ENCODE results near the gene LPCAT3.
A peak's percentile ranks its signal among the peaks of the same experiment; 100 is the strongest.

The LPCAT3 gene

DNA sequence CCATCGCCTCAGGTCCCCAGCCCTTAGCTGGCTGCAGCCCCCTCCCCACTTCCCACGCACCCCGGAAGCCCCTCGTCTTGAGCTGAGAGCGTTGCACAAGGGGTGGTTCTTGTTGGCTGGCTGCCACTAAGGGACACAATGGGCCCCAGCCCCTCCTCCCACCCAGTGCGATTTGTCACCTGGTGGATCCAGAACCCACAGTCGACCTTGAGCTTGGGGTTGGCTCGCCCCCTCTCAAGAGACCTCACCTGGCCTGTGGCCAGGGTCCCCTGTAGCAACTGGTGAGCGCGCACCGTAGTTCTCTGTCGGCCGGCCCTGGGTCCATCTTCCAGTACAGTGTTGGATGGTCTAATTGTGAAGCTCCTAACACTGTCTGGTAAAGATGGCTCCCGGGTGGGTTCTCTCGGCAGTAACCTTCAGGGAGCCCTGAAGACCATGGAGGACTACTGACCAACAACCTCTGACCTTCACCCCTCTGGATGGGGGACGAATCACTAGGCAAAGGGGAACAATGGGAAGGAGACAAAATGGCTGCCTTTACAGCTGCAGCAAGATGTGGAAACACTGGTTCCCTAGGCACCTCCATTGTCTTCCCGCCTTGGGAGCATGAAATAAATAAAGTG is 54.4 kb downstream of the LPCAT3 start:
- no peak for DNase-seq (ENCODE audit: low read depth)

DNA sequence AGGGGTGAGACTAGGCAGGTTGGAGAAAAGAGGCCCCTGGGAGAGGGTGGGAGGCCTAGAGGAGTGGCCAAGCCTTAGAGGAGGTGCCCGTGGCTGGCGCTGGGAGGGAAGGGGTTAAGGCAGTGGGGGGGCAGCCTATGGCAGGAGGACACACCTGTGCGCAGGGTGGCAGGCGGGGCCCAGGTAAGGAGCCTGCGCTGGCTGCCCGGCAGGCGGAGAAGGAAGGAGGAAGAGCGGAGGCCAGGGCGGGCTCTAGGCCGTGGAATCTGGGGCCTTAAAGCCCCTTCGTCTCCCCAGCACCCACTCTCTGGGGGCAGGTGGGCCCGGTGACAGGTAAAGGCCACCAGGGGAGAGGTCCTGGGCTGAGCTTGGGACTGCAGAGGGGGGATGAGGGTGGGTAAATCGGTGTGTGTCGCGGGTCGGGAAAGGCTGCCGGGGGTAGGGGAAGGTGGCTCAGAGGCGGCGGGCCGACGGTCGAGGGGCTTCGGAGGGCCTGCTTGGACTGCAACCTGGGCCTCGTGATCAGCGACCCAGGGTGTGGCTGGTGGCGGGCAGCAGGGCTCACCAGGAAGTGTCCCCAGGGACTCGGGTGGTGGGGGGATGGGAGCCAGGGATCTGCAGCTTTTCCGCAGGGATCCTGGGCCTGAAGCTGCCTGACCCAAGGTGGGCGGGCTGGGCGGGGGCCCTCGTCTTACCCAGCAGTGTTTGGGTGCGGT is 55.1 kb downstream of the LPCAT3 start:
- no peak for DNase-seq (ENCODE audit: low read depth)

DNA sequence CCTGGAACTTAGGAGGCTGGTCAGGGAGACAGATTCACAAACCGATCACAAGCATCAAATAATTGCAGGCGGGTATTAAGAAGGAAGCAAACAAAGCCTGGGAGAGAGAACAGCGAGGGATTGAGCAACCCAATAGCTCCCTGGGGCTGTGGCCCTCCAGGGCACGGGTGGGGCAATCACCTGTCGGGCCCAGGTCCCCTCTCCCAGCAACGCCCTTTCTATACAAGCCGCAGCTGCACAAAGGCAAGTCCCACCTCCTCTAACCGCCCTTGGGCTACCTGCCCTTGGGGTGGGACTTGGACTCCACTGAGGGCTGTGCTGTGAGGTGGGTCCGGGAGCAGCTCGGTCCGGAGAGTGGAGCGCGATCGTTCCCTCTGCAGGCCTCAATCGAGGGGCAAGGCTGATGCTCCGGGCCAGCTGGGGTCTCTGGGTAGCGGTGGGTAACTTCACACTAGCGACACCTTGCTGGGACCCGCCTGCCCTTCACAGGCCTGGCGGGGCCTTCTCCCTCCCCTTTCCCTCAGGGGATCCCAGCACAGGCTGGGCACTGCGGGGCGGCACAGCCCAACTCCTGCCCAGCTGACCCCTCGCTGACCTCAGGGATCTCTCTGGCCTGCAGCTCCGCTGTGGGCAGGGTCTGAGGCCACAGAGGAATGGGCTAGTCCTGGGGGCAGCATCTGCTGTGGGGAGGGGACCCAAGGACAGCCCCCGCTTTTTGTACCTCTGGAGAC is 55.8 kb downstream of the LPCAT3 start:
- no peak for DNase-seq (ENCODE audit: low read depth)

DNA sequence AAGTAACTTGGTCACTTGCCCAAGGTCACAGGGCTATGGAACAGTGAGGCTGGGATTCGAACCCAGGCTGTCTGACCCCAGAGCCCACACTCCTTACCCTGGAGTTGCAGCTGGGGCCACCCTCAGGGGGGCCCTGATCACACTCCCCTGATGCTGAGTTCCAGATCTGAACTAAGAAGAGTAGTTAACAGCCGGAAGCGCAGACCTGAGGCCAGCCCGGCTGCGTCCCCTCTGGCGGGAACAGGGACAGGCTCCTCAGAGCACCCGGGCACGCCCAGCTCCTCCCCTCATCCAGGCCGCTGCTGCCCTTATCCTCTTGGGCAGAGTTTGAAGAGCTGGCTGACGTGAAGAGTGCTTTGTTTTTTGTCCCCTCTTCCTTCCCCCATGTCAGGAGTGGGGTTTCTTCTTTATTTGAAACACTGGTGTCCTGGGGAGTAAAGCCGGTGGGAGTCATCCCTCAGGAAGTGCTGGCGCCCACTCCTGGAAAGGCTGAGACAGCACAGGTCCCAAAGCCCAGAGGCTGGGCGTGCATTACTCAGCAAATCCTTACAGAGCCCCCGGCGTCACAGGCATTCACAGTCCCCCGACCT is 56.5 kb downstream of the LPCAT3 start:
- DNase-seq (ENCODE audit: low read depth) = peak; percentile 76

DNA sequence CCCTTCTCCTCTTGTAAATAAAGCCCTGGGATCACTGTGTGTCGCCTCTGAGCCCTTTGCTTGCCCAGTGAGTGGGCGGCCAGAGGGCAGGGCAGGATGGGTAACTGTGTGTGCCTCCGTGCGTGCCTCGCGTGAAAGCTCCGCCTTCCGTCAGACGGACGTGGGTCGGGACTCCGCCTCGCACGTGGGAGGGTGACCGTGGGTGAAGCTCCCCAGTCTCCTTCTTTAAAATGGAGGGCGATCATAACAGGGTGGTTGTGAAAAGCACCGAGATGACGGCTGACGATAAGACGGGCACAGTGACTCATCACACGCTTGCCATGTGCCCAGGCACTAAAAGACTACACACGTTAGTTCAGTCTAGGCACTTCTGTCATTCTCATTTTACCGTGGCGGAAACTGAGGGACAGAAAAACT is 57.0 kb downstream of the LPCAT3 start:
- DNase-seq (ENCODE audit: low read depth) = peak; percentile 48

DNA sequence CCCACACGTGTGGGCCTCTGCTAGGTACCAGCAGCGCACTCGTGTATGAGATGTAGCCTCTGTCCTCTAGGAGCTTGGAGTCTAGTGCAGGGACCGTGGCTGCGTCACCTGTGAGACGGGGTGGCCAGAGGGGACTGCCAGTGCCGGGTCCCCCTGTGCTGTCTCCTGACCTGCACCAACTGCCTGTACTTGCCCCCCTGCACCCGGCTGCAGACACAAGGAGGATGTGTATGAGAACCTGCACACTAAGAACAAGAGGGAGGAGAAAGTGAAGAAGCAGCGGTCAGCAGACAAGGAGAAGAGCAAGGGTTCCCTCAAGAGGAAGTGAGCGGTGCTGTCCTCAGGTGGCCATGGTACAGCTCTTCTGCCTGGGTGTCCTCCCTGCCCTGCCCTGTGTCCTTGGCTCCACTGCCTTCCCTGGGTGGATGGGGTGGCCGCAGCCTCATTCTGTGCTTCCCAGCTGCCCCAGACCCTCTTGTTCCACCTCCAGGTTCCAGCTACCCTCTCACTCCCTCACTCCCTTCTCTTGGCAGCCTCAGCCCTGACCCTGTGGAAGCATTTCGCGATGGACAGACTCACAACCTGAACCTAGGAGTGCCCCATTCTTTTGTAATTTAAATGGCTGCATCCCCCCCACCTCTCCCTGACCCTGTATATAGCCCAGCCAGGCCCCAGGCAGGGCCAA is 57.5 kb downstream of the LPCAT3 start:
- DNase-seq (ENCODE audit: low read depth) = peak; percentile 42

DNA sequence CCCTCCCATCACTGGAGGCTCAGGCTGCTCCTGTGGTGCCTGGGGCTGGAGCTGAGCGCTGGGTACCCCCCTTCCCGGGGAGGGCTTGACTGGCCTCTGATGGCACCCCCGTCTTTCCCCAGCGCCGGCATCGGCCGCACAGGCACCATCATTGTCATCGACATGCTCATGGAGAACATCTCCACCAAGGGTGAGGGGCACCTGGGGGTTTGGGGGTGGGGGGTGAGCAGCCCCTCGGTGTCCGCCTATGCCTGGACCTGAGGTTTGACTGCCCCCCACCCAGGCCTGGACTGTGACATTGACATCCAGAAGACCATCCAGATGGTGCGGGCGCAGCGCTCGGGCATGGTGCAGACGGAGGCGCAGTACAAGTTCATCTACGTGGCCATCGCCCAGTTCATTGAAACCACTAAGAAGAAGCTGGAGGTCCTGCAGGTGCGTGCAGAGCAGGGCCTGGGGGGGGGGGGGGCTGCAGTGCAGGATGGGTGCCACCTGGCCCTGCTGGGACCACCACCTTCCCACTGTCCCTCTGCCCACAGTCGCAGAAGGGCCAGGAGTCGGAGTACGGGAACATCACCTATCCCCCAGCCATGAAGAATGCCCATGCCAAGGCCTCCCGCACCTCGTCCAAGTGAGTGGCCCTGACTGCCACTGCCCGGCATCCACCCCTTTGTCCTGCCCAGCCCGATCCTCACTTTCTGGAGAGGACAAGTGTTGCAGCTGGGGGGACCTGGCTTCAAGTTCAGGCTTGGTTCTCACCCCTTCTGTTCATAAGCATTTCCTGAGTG is 58.3 kb downstream of the LPCAT3 start:
- no peak for DNase-seq (ENCODE audit: low read depth)

DNA sequence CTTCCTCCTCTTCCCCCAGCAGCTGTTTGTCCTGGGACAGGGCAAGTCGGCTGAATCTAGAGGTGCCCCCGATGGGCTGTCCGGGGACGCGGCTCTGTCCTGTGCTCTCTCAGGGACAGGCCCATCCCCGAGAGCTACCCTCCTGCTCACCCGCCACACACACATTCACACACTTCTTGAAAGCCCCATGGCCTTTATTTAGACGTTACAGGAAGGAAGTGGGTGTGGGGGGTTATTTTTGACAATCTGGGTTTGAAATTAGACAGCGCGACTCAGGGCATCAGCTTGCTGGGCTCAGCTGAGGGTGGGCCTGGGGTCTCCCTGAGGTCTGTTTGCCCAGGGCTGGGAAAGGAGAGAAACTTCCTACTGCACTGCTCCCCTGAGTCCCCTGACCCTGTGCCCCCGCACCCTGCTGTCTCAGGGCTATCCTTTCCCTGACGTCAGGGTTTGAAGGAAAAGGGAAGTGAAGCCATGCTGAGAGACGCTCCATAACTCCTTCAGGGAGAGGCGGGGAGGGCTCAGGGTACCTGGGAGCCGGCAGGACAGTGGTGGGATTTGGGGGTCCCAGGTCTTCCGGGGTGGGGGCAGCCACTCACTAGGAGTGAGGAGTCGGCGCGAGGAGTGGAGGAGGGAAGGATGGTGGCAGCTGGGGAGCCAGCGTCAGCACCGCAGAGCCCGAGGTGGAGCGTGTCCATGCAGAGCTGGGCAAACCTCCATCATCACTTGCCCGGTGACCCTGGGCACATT is 59.0 kb downstream of the LPCAT3 start:
- DNase-seq (ENCODE audit: low read depth) = no peak

DNA sequence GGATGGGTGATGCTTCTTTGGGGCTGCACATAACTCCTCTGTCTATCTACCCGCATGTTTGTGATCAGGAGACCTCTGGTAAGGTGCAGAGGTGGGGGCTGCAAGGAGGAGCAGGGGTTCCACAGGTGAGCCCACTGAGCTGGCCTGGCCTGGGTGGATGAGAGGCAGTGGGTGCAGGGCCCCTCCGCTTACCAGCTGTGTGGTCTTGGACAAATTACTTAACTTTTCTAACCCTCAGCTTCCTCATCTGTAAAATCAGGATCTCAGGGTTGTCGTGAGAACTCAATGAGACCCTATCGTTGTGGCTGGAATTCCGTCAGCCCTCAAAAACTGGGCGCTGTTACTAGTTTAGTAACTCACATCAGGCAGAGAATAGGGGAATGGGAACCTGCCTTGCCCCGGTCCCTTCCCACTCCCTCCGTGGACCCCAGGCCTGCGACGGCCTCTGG is 59.6 kb downstream of the LPCAT3 start:
- no peak for DNase-seq (ENCODE audit: low read depth)

DNA sequence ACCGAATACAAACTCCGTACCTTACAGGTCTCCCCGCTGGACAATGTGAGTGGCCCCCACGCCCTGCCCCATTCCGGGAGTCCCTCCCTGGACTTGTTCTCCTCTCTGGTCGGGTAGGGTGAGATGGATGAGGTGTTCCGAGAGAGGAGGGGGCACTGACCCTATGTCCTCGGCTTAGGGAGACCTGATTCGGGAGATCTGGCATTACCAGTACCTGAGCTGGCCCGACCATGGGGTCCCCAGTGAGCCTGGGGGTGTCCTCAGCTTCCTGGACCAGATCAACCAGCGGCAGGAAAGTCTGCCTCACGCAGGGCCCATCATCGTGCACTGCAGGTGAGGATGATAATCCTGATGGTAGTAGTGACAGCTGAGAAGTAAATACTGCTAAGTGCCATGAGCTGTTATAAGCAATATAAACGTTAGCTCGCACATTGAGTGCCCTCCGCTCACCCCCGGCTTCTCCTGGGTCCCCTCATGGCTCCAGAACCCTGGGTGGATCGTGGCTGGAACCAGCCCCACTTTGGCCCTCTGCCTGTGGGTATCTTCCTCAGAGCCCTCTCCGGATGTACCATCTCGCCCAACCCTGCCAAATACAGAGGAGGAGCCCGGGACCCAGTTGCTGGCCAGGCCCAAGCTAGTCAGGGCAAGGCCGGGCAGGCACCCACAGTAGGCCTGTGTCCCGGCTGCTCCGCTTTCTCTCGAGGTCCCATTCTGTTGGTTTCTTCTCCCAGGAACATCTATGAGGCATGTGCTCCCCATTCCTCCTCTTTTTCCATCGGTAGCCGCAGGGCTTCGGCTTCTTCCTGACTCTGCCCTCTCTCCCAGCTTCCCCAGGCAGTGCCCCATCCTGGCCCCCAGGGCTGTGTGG is 60.3 kb downstream of the LPCAT3 start:
- DNase-seq (ENCODE audit: low read depth) = no peak

DNA sequence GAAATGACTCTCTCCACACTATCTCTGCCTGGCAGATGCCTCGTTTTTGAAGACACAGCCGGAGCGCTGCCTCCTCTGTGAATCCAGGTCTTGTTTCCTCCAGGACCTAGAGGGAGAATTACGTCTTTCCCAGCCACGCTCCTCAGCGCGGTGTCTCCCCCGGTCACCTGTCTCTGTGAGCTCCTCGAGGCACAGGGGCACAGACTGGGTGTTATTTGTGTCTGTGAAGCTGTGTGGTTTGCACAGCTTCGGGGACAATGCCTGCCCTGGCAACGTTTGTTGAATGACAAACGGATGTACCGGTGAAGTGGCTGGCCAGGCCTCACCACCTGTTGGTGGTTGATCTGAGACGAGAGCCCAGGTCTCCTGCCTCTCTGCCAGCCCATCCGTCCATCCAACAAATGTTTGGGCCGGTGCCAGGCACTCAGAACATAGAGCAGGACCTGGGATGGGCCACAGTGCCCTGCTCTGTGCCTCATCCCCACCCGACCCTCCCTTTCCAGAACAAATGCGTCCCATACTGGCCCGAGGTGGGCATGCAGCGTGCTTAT is 61.0 kb downstream of the LPCAT3 start:
- no peak for DNase-seq (ENCODE audit: low read depth)

DNA sequence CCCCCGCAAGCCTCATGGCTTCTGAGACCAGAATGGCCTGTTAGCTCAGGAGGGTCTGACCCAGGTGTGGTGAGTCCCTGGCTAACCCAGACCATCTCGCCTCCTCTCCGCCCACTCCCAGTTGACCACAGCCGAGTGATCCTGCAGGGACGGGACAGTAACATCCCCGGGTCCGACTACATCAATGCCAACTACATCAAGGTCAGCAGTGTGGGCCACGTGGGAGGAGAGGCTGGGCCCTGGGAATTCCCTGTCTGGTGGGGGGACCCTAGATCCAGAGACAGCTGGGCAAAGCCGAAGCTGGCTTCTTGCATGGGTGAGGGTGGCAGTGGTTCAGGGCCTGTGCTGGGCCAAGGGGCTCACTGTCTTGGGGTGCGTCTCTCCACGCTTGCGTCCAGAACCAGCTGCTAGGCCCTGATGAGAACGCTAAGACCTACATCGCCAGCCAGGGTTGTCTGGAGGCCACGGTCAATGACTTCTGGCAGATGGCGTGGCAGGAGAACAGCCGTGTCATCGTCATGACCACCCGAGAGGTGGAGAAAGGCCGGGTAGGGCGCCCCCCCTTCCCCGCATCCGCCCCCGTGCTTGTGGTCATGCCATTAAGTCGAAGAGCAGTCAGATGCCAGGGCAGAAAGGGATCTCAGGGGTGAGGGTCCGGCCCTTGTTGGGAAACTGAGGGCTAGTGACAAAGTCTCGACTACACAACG is 62.1 kb downstream of the LPCAT3 start:
- no peak for DNase-seq (ENCODE audit: low read depth)

DNA sequence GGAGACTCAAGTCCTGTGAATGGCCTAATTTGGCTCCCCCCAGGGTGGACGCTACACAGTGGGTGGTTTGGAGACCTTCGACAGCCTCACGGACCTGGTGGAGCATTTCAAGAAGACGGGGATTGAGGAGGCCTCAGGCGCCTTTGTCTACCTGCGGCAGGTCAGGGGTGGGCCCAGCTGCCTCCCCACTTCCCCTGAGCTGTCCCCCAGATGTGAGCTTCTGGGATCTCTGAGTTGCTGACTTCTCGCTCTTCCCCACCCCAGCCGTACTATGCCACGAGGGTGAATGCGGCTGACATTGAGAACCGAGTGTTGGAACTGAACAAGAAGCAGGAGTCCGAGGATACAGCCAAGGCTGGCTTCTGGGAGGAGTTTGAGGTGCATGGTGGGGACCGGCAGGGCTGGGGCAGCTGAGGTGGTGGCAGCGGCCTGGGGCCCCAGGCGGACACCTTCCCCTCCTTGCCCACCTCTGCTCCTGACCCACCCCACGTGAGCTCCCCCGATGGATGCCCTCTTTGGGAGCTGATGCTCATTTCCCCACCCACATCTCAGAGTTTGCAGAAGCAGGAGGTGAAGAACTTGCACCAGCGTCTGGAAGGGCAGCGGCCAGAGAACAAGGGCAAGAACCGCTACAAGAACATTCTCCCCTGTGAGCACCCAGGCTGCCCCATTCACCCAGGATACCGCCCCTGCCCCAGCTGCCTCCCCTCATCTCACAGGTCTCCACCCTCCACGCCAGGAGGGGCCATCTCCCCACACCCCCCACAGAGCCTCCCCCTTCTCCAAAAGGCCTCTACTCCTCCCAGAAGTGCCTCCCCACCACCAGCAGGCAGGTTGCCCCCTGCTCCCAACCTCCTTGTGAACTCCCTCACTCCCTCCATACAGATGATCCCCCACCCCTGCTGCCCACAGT is 62.9 kb downstream of the LPCAT3 start:
- DNase-seq (ENCODE audit: low read depth) = no peak

DNA sequence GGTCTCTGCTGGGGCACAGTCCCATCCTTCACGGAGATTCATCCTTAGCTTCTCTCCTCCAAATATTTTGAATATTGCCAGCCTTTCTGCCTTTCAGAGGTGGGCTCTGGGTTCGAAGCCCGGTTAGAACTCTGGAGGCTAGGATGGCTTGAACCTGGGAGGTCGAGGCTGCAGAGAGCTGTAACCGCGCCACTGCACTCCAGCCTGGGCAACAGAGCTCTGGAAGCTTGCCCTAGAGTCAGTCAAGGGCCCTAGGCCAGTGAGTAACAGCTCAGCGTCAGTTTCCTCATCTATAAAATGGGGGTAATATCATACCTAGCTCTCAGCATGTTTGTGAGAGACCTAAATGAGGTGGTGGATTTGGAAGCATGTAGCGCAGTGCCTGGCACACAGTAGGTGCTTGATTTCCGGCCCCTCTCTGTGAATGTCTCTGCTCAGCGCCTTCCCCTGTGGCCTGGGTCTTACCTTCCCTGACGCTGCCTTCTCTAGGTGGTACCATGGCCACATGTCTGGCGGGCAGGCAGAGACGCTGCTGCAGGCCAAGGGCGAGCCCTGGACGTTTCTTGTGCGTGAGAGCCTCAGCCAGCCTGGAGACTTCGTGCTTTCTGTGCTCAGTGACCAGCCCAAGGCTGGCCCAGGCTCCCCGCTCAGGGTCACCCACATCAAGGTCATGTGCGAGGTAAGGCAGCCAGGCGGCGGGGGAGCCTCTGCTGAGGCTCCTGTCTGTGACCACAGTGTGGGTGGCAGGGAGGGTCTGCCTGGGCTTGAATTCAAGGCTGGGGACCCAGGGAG is 63.8 kb downstream of the LPCAT3 start:
- no peak for DNase-seq (ENCODE audit: low read depth)

DNA sequence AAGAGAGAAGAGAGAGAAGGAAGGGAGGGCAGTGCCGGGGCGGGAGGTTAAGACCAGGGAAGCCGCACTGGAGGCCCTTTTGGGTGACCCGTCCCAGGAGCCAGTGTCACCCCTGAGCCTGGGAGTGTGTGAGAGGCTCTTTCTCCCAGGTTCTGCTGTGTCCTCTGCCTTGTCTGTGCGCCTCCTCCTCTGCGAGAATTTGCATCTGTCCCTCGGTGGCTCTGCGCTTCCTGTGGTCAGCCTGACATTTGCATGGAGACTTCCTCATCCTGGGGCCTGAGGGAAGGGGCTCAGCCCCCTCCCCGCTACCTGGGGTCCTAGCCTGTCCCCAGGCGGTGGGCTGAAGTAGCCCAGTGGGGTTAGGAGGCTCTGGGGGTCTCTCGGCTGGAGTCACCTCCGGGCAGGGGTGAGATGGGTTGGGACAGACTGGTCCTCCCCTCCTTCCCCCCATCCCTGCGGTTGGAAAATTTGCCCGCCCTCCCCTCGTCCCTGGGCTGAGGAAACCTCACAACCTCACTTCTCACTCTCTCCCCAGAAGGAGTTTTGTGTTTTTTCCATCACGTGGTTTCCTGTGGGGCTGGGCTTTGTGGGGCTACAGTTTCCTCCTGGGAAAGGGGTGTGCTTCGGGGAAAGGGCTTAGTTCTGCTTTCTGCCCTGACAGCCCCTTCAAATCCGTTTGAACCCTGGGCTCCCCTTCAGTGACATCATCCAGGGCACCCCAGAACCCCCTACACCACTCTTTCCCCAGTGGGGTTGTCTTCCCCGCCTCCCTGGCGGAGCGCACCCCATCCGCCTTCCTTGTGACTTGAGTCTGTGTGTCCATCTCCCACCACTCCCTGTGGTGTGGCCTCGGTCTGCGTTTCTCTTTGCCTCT is 64.6 kb downstream of the LPCAT3 start:
- peak; percentile 62 for DNase-seq (ENCODE audit: low read depth)

Data from iris pigment epithelial cell (primary cell).